Measurements from ENCODE around the gene PEA15.

Gene PEA15

DNA sequence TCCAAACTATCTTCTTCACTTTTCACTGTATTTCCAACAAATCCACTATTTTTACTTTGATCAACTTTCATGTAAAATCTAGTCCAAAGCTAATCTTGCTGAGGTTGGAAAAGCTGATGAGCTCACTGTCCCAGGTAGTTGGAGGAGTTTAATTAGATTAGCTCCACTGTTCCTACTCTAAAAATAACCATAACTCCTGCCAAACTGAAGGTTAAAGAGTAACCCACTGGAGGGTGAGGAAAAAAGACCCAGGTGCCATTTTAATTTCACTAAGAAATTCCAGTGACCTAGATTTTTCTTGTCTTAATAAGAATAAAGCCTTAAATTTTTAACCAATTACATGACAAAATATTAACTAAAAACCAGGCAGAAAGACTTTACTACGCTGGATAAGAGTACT is 41.9 kb downstream of the PEA15 start:
- Histone ChIP-seq H3K4me2 (ENCODE audit: low read length) (no peak overlapping the region), H3K4ac (ENCODE audit: low read depth, low read length) (no peak overlapping the region), H3K56ac (ENCODE audit: low read length) (no peak overlapping the region), H2BK120ac (ENCODE audit: low read depth, low read length) (no peak overlapping the region), H3K79me2 (ENCODE audit: control insufficient read depth, insufficient read depth, low read length) (peaks cover 9% of the 10 kb centered on the region), H2BK15ac (replicated peaks; ENCODE audit: low read depth) (no peak overlapping the region), H3K4me1 (ENCODE audit: control insufficient read depth, low read depth, low read length) (no peaks in the 10 kb centered on the region), H3K18ac (ENCODE audit: low read length) (no peak overlapping the region), H3K23ac (ENCODE audit: low read length) (no peak overlapping the region), H3K36me3 (ENCODE audit: control insufficient read depth, insufficient read depth, low read length) (no peaks in the 10 kb centered on the region), H3K27ac (ENCODE audit: low read depth, low read length) (no peak overlapping the region), H3K4me3 (ENCODE audit: low read length) (no peak overlapping the region), H2AK5ac (ENCODE audit: low read length) (no peak overlapping the region), H2BK5ac (ENCODE audit: low read length) (no peak overlapping the region), H4K5ac (ENCODE audit: low read length) (no peak overlapping the region), H4K8ac (ENCODE audit: low read depth, low read length) (no peak overlapping the region), H3K79me1 (ENCODE audit: low read length) (peaks cover 1% of the 10 kb centered on the region), H3K9ac (ENCODE audit: low read length) (no peak overlapping the region), H3K27me3 (ENCODE audit: insufficient read depth, low read length, poor library complexity) (no peaks in the 10 kb centered on the region)
- WGBS (ENCODE audit: extremely low coverage, insufficient coverage, low lambda C conversion rate) = no CpG with 5 or more reads among the region's 1 CpG
- no peak for DNase-seq

DNA sequence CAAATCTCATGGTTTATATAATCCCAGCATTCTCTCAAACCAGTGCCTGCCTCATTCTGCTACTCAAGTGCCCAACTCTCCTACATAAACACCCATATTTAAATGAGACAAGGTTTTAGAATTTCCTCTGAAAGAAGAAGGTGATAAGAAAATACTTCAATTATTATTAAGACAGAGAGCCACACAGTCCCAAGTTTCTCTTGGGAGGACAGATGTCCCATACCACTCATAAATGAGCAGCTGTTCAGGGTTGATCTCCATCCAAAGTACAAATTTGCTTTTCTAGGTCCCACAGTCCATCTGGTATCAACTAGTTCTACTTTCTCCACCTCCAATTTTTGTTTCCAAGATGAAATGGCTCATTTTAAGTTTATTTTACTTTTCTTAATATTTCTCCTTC is 45.8 kb downstream of the PEA15 start:
- no peaks in the 10 kb centered on the region for H3K4me1 ChIP-seq (ENCODE audit: control insufficient read depth, low read depth, low read length)
- H3K36me3 ChIP-seq (ENCODE audit: control insufficient read depth, insufficient read depth, low read length) = no peaks in the 10 kb centered on the region
- H3K4me2 ChIP-seq (ENCODE audit: low read length) = no peak overlapping the region
- DNase-seq = no peak
- H4K8ac ChIP-seq (ENCODE audit: low read depth, low read length) = no peak overlapping the region
- peaks cover 9% of the 10 kb centered on the region for H3K79me2 ChIP-seq (ENCODE audit: control insufficient read depth, insufficient read depth, low read length)
- H3K4me3 ChIP-seq (ENCODE audit: low read length) = no peak overlapping the region
- no peak overlapping the region for H2BK5ac ChIP-seq (ENCODE audit: low read length)
- no peak overlapping the region for H3K9ac ChIP-seq (ENCODE audit: low read length)
- no peak overlapping the region for H3K18ac ChIP-seq (ENCODE audit: low read length)
- no peak overlapping the region for H2AK5ac ChIP-seq (ENCODE audit: low read length)
- H2BK120ac ChIP-seq (ENCODE audit: low read depth, low read length) = no peak overlapping the region
- H3K27ac ChIP-seq (ENCODE audit: low read depth, low read length) = no peak overlapping the region
- no peak overlapping the region for H3K56ac ChIP-seq (ENCODE audit: low read length)
- H3K4ac ChIP-seq (ENCODE audit: low read depth, low read length) = no peak overlapping the region
- no peak overlapping the region for H4K5ac ChIP-seq (ENCODE audit: low read length)
- H3K79me1 ChIP-seq (ENCODE audit: low read length) = peaks cover 1% of the 10 kb centered on the region
- no peaks in the 10 kb centered on the region for H3K27me3 ChIP-seq (ENCODE audit: insufficient read depth, low read length, poor library complexity)
- H2BK15ac ChIP-seq (replicated peaks; ENCODE audit: low read depth) = no peak overlapping the region
- no peak overlapping the region for H3K23ac ChIP-seq (ENCODE audit: low read length)

DNA sequence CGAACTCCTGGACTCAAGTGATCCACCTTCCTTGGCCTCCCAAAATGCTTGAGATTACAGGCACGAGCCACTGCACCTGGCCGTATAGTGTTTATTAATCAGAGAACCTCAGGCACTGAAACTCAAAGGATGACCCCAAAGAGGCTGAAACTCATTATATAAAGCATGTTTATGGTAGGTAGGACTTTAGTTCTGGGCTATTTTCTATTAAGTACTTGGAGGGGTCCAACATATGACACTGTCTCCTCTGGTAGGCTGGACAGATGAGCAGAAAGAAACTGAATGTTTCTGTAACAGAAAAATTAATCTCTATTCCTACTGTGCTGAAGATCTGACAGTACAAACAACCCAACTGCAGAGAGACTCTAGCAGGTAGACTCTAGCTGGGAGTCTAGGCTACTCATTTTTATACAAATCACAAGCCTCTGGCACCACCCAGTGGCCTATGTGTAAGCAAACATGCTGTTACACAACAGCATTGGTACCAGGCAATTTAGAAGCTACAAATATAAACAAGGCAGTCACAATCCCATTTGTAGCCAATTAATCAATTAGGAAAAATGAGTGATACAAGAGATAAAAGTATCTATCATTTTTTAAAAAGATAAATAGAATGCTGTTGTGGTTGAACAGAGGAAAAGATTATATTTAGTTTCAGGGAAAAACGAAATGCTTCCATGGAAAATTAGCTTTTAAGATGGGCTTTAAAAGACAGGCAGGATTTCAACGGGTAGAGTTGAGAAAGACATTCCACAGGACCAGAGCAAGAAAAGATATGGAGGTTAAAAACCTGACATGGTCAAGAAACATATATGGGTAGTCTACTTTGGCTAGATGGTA is 46.7 kb downstream of the PEA15 start:
- Histone ChIP-seq H2AK5ac (ENCODE audit: low read length) (no peak overlapping the region), H3K4me3 (ENCODE audit: low read length) (no peak overlapping the region), H3K4me2 (ENCODE audit: low read length) (no peak overlapping the region), H3K56ac (ENCODE audit: low read length) (no peak overlapping the region), H2BK120ac (ENCODE audit: low read depth, low read length) (no peak overlapping the region), H3K23ac (ENCODE audit: low read length) (no peak overlapping the region), H3K79me1 (ENCODE audit: low read length) (peaks cover 1% of the 10 kb centered on the region), H2BK15ac (replicated peaks; ENCODE audit: low read depth) (no peak overlapping the region), H3K4me1 (ENCODE audit: control insufficient read depth, low read depth, low read length) (no peaks in the 10 kb centered on the region), H3K27me3 (ENCODE audit: insufficient read depth, low read length, poor library complexity) (no peaks in the 10 kb centered on the region), H3K18ac (ENCODE audit: low read length) (no peak overlapping the region), H4K5ac (ENCODE audit: low read length) (no peak overlapping the region), H3K36me3 (ENCODE audit: control insufficient read depth, insufficient read depth, low read length) (no peaks in the 10 kb centered on the region), H3K27ac (ENCODE audit: low read depth, low read length) (no peak overlapping the region), H2BK5ac (ENCODE audit: low read length) (no peak overlapping the region), H3K79me2 (ENCODE audit: control insufficient read depth, insufficient read depth, low read length) (peaks cover 6% of the 10 kb centered on the region), H4K8ac (ENCODE audit: low read depth, low read length) (no peak overlapping the region), H3K9ac (ENCODE audit: low read length) (no peak overlapping the region), H3K4ac (ENCODE audit: low read depth, low read length) (no peak overlapping the region)
- peak; percentile 85 for DNase-seq
- no CpG with 5 or more reads among the region's 5 CpGs for WGBS (ENCODE audit: extremely low coverage, insufficient coverage, low lambda C conversion rate)

DNA sequence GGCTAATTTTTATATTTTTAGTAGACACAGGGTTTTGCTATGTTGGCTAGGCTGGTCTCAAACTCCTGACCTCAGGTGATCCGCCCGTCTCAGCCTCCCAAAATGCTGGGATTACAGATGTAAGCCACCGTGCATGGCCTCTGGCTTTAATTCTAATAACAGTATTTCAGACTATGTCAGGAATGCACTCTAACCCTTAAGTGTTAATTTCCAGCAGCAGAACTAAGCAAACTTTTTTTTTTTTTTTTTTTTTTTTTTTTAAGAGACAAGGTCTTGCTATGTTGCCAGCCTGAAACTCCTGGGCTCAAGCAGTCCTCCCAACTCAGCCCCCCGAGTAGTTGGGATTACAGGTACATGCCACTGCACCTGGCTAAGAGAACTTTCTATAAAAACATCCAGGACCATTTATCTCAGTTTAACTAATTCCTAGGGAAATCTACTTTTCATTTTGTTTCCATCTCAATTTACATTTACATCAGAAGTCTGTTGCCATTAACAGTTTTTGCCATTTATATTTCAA is 50.7 kb downstream of the PEA15 start:
- Histone ChIP-seq H3K4me3 (ENCODE audit: low read length) (no peak overlapping the region), H3K56ac (ENCODE audit: low read length) (no peak overlapping the region), H3K9ac (ENCODE audit: low read length) (no peak overlapping the region), H3K79me2 (ENCODE audit: control insufficient read depth, insufficient read depth, low read length) (peaks cover 26% of the 10 kb centered on the region), H3K4ac (ENCODE audit: low read depth, low read length) (no peak overlapping the region), H3K4me2 (ENCODE audit: low read length) (no peak overlapping the region), H2AK5ac (ENCODE audit: low read length) (no peak overlapping the region), H2BK15ac (replicated peaks; ENCODE audit: low read depth) (no peak overlapping the region), H3K36me3 (ENCODE audit: control insufficient read depth, insufficient read depth, low read length) (no peaks in the 10 kb centered on the region), H4K5ac (ENCODE audit: low read length) (no peak overlapping the region), H3K27me3 (ENCODE audit: insufficient read depth, low read length, poor library complexity) (no peaks in the 10 kb centered on the region), H4K8ac (ENCODE audit: low read depth, low read length) (no peak overlapping the region), H3K79me1 (ENCODE audit: low read length) (peaks cover 7% of the 10 kb centered on the region), H2BK5ac (ENCODE audit: low read length) (no peak overlapping the region), H3K18ac (ENCODE audit: low read length) (no peak overlapping the region), H3K27ac (ENCODE audit: low read depth, low read length) (no peak overlapping the region), H2BK120ac (ENCODE audit: low read depth, low read length) (no peak overlapping the region), H3K4me1 (ENCODE audit: control insufficient read depth, low read depth, low read length) (no peaks in the 10 kb centered on the region), H3K23ac (ENCODE audit: low read length) (no peak overlapping the region)
- no peak for DNase-seq
- WGBS (ENCODE audit: extremely low coverage, insufficient coverage, low lambda C conversion rate) = no CpG with 5 or more reads among the region's 4 CpGs

- no peak overlapping the region for H3K9ac ChIP-seq (ENCODE audit: low read length)
- H2BK120ac ChIP-seq (ENCODE audit: low read depth, low read length) = no peak overlapping the region
- WGBS (ENCODE audit: extremely low coverage, insufficient coverage, low lambda C conversion rate) = no CpG with 5 or more reads among the region's 3 CpGs
- H3K27me3 ChIP-seq (ENCODE audit: insufficient read depth, low read length, poor library complexity) = no peaks in the 10 kb centered on the region
- H3K79me1 ChIP-seq (ENCODE audit: low read length) = peaks cover 7% of the 10 kb centered on the region
- no peak overlapping the region for H2BK15ac ChIP-seq (replicated peaks; ENCODE audit: low read depth)
- H3K56ac ChIP-seq (ENCODE audit: low read length) = no peak overlapping the region
- no peak overlapping the region for H4K8ac ChIP-seq (ENCODE audit: low read depth, low read length)
- no peaks in the 10 kb centered on the region for H3K36me3 ChIP-seq (ENCODE audit: control insufficient read depth, insufficient read depth, low read length)
- H2BK5ac ChIP-seq (ENCODE audit: low read length) = no peak overlapping the region
- no peak overlapping the region for H3K4me3 ChIP-seq (ENCODE audit: low read length)
- no peak overlapping the region for H2AK5ac ChIP-seq (ENCODE audit: low read length)
- peaks cover 29% of the 10 kb centered on the region for H3K79me2 ChIP-seq (ENCODE audit: control insufficient read depth, insufficient read depth, low read length)
- H3K18ac ChIP-seq (ENCODE audit: low read length) = no peak overlapping the region
- H3K4me1 ChIP-seq (ENCODE audit: control insufficient read depth, low read depth, low read length) = no peaks in the 10 kb centered on the region
- no peak overlapping the region for H3K4ac ChIP-seq (ENCODE audit: low read depth, low read length)
- no peak overlapping the region for H4K5ac ChIP-seq (ENCODE audit: low read length)
- H3K23ac ChIP-seq (ENCODE audit: low read length) = no peak overlapping the region
- no peak overlapping the region for H3K27ac ChIP-seq (ENCODE audit: low read depth, low read length)
- no peak overlapping the region for H3K4me2 ChIP-seq (ENCODE audit: low read length)
- DNase-seq = no peak
These were observed 51.3 kb downstream of the PEA15 start for GRCh38 chr1:160256396-160257046.

All from mesendoderm (in vitro differentiated cells).